22Rv1 (cell line): Measurements from ENCODE around the gene PRH1.

ENCODE experiments used
- CTCF ChIP-seq: fragments of 450-650 bp; IDR thresholded peaks from 2 replicates; pipeline ENCODE4 v1.5.1; 2017; ENCODE audit warnings: mild to moderate bottlenecking
- ZFX ChIP-seq: fragments of 450-650 bp; IDR thresholded peaks from 2 replicates; pipeline ENCODE4 v1.6.1; 2017; ENCODE audit warnings: antibody characterized with exemption, borderline replicate concordance

GRCh38 chr12:10910380-10910779, 26.3 kb upstream of the PRH1 start:
- TF ChIP-seq CTCF (no peak), ZFX (no peak)
